ENCODE results near the gene ATP8A1.
"Not testable (repeated sequence)": the region's sequence is repeated elsewhere in the genome, so short reads cannot be mapped to it uniquely, and the experiment has no call there.

Gene ATP8A1

GRCh38 chr4:42398171-42398870, 258.6 kb downstream of the ATP8A1 start:
- DNase-seq: no peak

GRCh38 chr4:42397635-42398170, 259.2 kb downstream of the ATP8A1 start:
- no peak for DNase-seq

- DNase-seq: no peak
Observed at GRCh38 chr4:42396752-42397634, 259.9 kb downstream of the ATP8A1 start, which contains the start of gene SHISA3. Gene SHISA3 (plus strand): TSS chr4:42397488. CDS start chr4:42398057, 569 bp downstream.

- DNase-seq: no peak
Observed at GRCh38 chr4:42396361-42396751, 260.5 kb downstream of the ATP8A1 start.

- DNase-seq: no peak
Observed at GRCh38 chr4:42395595-42395994, 261.3 kb downstream of the ATP8A1 start.

GRCh38 chr4:42392436-42392835, 264.5 kb downstream of the ATP8A1 start:
- no peak for DNase-seq

GRCh38 chr4:42391981-42392380, 264.9 kb downstream of the ATP8A1 start:
- no peak for DNase-seq

- no peak for DNase-seq
Observed at GRCh38 chr4:42391355-42391664, 265.6 kb downstream of the ATP8A1 start.

- no peak for DNase-seq
Observed at GRCh38 chr4:42390622-42391354, 266.1 kb downstream of the ATP8A1 start.

- no peak for DNase-seq
Observed at GRCh38 chr4:42385516-42385915, 271.4 kb downstream of the ATP8A1 start.

- DNase-seq: no peak
Observed at GRCh38 chr4:42381666-42382065, 275.2 kb downstream of the ATP8A1 start.

- DNase-seq: no peak
Observed at GRCh38 chr4:42377497-42377896, 279.4 kb downstream of the ATP8A1 start.

- not testable (repeated sequence) for DNase-seq
Observed at GRCh38 chr4:42372303-42372702, 284.6 kb downstream of the ATP8A1 start.

- DNase-seq: no peak
Observed at GRCh38 chr4:42371305-42372252, 285.3 kb downstream of the ATP8A1 start.

- DNase-seq: no peak
Observed at GRCh38 chr4:42369489-42369888, 287.4 kb downstream of the ATP8A1 start.

- no peak for DNase-seq
Observed at GRCh38 chr4:42366959-42367358, 289.9 kb downstream of the ATP8A1 start.

GRCh38 chr4:42364266-42365053, 292.4 kb downstream of the ATP8A1 start:
- no peak for DNase-seq

GRCh38 chr4:42363614-42364013, 293.3 kb downstream of the ATP8A1 start:
- DNase-seq: no peak

GRCh38 chr4:42362591-42362990, 294.3 kb downstream of the ATP8A1 start:
- no peak for DNase-seq

- DNase-seq: no peak
Observed at GRCh38 chr4:42361456-42361855, 295.4 kb downstream of the ATP8A1 start.

GRCh38 chr4:42360256-42360669, 296.6 kb downstream of the ATP8A1 start:
- no peak for DNase-seq

All from NCI-H774 (cell line).